ENCODE results near the gene CSTPP1.

DNA sequence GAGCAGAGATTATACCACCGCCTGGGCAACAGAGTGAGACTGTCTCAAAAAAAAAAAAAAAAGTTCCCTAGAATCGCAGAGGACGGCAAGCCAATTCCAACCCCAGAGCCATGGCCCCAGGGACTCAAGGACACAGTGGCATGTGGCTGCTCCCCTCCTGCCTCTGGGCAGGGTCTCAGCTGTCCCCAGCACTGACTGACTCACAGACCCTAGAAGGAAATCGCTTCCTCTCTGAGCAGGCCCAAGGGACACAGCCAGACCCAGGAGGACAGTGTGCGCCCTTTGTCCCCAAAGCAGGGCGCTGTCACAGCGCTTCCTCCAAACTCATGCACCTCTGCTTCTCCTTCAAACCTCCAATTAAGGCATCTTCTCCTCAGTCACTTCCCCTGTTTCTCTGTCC is 247.4 kb downstream of the CSTPP1 start:
- TF ChIP-seq, protein P1, sequence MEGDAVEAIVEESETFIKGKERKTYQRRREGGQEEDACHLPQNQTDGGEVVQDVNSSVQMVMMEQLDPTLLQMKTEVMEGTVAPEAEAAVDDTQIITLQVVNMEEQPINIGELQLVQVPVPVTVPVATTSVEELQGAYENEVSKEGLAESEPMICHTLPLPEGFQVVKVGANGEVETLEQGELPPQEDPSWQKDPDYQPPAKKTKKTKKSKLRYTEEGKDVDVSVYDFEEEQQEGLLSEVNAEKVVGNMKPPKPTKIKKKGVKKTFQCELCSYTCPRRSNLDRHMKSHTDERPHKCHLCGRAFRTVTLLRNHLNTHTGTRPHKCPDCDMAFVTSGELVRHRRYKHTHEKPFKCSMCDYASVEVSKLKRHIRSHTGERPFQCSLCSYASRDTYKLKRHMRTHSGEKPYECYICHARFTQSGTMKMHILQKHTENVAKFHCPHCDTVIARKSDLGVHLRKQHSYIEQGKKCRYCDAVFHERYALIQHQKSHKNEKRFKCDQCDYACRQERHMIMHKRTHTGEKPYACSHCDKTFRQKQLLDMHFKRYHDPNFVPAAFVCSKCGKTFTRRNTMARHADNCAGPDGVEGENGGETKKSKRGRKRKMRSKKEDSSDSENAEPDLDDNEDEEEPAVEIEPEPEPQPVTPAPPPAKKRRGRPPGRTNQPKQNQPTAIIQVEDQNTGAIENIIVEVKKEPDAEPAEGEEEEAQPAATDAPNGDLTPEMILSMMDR (conservative IDR thresholded peaks at IDR 0.05 in 1 of 2, IDR thresholded peaks at IDR 0.05 in 1 of 2; ENCODE audit: low read depth in 1 of 2, low read length in 2 of 2), result no peak
- no peak for TF ChIP-seq EZH2 (IDR thresholded peaks at IDR 0.05; ENCODE audit: low read length, missing control alignments)
